ENCODE measurements around the gene CASKIN2. TPM values are rescaled to one million over a fixed set of nuclear protein-coding genes. Genes with fewer than 3 reads are reported as not detected.

Gene CASKIN2
- total RNA-seq, 1 donor from 2014 or later, result 3.9 TPM

GRCh38 chr17:75559958-75560533 is 44.7 kb upstream of the CASKIN2 start:
- Histone ChIP-seq H3K36me3 (ENCODE audit: control insufficient read depth, insufficient read depth, low read length) (peaks cover 13% of the 10 kb centered on the region), H3K27me3 (ENCODE audit: control insufficient read depth, insufficient read depth, low read length) (no peaks in the 10 kb centered on the region), H3K4me3 (ENCODE audit: low read depth, low read length) (no peak overlapping the region)
- TF ChIP-seq CTCF (IDR thresholded peaks at IDR 0.05; ENCODE audit: insufficient read depth, low read length, severe bottlenecking), result no peak
- DNase-seq (ENCODE audit: low read depth) (no peak), FAIRE-seq (no peak)

GRCh38 chr17:75558666-75559530 is 43.6 kb upstream of the CASKIN2 start:
- Histone ChIP-seq H3K36me3 (ENCODE audit: control insufficient read depth, insufficient read depth, low read length) (peaks cover 10% of the 10 kb centered on the region), H3K4me3 (ENCODE audit: low read depth, low read length) (no peak overlapping the region), H3K27me3 (ENCODE audit: control insufficient read depth, insufficient read depth, low read length) (no peaks in the 10 kb centered on the region)
- no peak for TF ChIP-seq CTCF (IDR thresholded peaks at IDR 0.05; ENCODE audit: insufficient read depth, low read length, severe bottlenecking)
- FAIRE-seq, result no peak
- DNase-seq (ENCODE audit: low read depth), result no peak

- H3K27me3 ChIP-seq (ENCODE audit: control insufficient read depth, insufficient read depth, low read length), result no peaks in the 10 kb centered on the region
- no peak overlapping the region for H3K4me3 ChIP-seq (ENCODE audit: low read depth, low read length)
- no peak for TF ChIP-seq CTCF (IDR thresholded peaks at IDR 0.05; ENCODE audit: insufficient read depth, low read length, severe bottlenecking)
- DNase-seq (ENCODE audit: low read depth) (no peak), FAIRE-seq (no peak)
- peaks cover 7% of the 10 kb centered on the region for H3K36me3 ChIP-seq (ENCODE audit: control insufficient read depth, insufficient read depth, low read length)
These were observed 42.7 kb upstream of the CASKIN2 start for GRCh38 chr17:75557852-75558665.

- peak; percentile 4 for DNase-seq (ENCODE audit: low read depth)
These were observed 41.9 kb upstream of the CASKIN2 start for GRCh38 chr17:75557075-75557851.

More at GRCh38 chr17:75557075-75557851, 41.9 kb upstream of the CASKIN2 start:
- Histone ChIP-seq H3K36me3 (ENCODE audit: control insufficient read depth, insufficient read depth, low read length) (peaks cover 4% of the 10 kb centered on the region), H3K27me3 (ENCODE audit: control insufficient read depth, insufficient read depth, low read length) (no peaks in the 10 kb centered on the region), H3K4me3 (ENCODE audit: low read depth, low read length) (no peak overlapping the region)
- no peak for TF ChIP-seq CTCF (IDR thresholded peaks at IDR 0.05; ENCODE audit: insufficient read depth, low read length, severe bottlenecking)
- no peak for FAIRE-seq
